GM21515 (cell line): ENCODE data around the gene SNED1.

ENCODE experiments used
- ATAC-seq: cut with Tn5 transposase; IDR thresholded peaks from one replicate; pipeline ENCODE4 v1.9.1; 2021; ENCODE audit not compliant: unreplicated experiment

Gene SNED1

GRCh38 chr2:240997856-240998705 is at the start of gene SNED1:
Gene SNED1 (plus strand): TSS chr2:240998618. CDS start chr2:240998838, 220 bp downstream.
- ATAC-seq = no peak

- ATAC-seq = no peak
These were observed 49.3 kb upstream of the SNED1 start for GRCh38 chr2:240948905-240949790.

- no peak for ATAC-seq
These were observed 48.4 kb upstream of the SNED1 start for GRCh38 chr2:240949791-240950705.

DNA sequence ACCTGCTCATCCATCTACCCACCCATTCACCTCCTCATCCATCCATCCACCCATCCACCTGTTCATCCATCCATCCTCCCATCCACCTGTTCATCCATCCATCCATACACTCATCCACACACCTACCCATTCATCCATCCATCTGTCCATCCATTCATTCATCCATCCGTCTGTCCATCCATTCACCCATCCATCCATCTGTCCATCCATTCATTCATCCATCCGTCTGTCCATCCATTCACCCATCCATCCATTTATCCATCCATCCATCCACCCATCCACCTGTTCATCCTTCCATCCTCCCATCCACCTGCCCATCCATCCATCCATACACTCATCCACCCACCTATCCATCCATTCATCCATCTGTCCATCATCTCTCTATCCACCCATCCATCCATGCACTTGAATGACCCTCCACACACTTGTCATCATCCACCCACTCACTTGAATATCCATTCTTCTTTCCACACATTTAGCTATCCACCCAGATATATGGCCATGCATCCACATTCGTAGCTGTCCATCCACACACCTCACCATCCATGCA is 47.3 kb upstream of the SNED1 start:
- ATAC-seq = no peak

DNA sequence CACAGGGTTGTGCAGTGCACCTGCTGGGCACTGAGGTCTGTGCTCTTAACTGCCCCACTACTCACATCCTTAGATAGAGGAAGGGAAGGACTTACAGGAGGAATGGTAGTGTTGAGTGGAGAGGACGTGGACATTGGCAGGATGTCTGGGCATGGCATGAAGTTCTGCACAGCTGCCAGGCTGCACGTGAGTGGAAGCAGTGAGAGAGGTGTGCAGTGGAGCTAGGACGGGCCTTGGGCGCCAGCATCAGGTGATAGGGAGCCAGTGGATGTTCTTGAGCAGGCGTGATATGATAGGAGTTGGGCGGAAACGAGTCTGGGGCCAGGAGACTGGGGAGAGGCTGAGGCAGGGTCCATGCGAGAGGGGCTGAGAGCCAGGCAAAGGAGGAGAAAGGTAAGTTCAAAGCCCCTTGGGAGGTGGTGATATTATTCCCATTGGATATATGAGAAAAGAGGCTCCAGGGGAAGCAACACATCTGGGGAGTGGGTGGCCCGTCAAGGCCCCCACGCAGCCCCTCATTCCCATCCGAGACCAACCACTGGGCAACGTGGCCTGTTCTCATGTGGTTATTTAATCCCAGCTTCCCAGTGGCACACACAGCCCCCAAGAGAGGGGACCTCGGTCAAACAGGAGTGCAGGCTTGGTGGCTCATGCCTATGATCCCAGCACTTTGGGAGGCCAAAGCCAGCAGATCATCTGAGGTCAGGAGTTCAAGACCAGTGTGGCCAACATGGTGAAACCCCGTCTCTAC is 45.7 kb upstream of the SNED1 start:
- no peak for ATAC-seq

DNA sequence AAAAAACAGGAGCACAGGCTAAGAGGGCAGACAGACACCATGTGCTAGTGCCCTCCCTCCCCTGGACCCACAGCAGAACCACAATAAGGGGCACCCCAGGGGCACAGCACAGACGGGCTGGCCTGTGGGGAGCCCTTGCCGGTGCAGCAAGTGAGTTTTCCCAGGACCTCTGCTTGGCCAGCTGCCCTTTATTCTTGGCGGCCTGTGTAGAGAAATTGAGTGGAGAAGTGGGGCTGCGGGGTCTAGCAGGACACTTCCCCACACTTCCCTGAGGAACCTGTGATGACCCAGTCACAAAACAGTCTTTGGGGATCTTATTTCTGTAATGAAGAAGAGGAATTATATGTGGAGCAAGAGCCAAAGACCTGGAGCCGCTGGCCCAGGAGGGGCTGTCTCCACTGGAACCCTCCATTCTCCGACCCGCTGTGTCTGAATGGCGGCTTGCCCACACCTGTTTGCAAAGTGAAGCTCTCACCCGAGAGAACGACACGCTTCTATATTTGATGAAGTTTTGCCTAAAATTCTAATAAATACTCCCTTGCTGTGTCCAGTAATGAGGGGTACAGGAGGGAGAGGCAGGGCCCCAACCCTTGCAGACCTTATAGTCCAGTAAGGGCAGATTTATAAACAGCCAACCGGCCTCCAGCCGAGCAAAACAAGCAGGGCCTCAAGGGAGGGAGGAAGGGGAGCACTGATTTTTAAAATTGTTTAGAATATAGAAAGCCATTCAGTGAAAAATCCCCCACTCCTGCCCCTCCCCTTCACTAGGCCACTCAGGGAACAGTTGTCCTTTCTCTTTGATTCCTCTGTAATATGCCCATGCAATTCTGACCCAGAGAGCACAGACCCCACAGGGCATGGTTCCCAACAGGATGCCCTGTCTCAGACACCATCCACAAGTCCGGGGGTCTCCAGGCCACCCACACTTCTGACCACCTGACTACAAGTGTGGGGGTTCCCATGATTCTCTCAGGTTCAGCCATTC is 44.7 kb upstream of the SNED1 start:
- no peak for ATAC-seq

DNA sequence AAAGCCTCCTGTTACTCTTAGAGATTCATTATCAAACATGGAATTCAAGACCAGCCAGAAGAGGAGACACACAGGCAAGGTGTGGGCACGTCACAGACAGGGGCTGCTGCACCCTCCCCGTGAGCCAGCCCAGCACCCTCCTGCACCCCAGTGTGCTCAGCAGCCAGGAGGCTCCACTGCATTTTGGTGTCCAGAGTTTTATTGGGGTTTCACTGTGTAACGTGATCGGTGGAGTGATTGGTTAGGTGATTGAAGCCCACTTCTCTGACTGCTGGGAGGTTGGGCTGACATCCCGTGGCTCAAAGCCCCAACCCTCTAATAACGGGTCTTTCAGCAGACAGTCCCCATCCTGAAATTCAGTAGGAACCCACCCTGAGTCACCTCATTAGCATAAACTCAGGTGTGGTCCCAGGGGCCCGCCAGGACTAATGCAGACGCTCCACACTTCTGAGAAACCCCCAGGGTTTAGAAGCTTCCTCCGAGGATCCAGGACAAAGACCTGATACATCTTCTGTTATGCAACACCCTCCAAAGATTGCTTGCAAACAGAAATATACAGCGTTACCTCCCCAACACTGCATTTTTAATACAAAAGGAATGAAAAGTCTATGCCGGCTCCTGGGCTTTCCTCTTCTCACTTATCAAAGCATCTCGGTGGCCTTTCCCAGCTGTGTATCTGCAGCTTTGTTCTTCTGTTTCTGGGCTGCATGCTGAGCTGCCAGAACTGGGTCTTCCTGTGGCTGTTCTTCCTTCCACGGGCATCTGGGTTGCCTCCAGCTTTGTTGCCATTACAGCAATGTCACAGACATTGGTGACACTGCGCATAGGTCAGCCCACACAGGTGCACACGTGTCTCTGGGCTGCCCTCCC is 43.7 kb upstream of the SNED1 start:
- ATAC-seq = no peak

- no peak for ATAC-seq
These were observed 42.9 kb upstream of the SNED1 start for GRCh38 chr2:240955306-240956170.

GRCh38 chr2:240956171-240956934 is 42.1 kb upstream of the SNED1 start:
- ATAC-seq = no peak

DNA sequence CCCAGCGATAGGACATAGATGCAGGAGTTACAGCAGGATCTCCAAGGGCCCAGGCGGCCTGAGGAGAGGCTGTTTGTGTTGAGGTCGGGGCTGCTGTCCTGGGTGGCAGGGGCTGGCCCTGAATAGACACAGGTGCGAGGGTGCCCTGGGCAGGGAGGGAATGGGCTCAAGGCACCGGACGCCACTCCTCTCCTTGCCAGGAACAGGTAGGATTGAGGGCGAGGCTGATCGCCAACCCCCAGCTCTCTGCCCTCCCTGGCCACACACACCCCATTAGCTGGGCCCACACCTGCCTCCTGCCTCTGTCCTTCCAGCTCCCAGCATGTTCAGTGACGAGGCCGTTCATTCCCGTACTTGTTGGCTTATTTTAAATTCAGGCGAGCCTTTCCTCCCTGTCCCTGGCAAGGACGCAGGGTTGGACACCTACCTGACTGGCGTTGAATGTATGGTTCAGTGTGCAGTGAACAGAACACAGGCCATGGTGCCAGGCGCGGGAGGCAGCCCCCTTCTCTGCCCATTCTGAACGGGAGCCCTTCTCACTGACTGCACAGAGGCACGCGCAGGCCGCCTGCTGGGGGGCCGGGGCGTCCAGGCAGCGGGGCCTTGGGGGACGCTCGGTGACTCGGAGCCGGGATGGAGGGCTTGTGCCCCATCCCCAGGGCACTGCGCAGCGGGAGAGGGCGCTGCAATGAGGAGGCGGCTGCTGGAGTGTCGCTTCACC is 41.3 kb upstream of the SNED1 start:
- no peak for ATAC-seq

- ATAC-seq = no peak
These were observed 40.6 kb upstream of the SNED1 start for GRCh38 chr2:240957656-240958365.

DNA sequence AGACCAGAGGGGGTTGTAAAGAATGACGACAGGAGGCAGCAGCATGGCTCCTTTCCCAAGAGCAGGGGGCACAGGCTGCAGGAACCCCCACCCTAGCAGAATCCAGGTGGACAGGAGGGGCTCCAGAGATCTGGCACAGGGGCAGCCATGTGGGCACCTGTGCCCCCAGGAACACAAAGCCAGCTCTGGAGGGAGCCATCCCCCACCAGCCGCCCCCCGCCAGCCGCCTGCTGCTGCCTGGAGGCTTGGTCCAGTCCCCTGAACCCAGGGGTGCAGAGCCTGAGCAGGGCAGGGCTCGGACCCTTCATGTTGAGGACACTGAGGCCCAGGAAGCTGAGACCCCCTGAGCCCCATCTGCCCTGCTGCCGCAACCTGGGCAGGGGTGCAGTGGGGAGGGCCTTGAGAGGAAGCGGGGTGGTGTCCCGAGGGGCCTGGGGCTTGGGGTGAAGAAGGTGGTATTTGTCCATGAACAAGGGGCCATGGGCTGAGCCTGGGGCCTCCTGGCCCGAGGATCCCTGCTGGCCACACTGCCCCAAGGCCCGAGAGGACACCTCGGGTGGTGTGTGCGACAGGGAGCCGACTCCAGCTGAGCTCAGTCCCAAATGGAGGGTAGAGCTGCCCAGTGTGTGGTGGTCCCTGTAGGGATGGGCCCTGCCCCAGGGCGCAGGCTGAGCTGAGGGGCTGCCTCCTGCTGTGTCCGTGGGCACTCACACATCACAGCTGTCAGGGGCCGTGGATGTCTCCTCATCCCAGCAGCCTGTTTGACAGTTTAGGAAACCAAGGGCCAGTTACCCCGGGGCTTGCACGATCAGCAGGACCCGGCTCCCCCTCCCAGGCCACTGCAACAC is 39.8 kb upstream of the SNED1 start:
- ATAC-seq = no peak

GRCh38 chr2:240959214-240959940 is 39.0 kb upstream of the SNED1 start:
- no peak for ATAC-seq
